Adrenal gland (tissue), 5 donors: ENCODE data around the gene C1RL.

ENCODE experiments used
- POLR2A ChIP-seq, 2 donors: fragments of 450-650 bp; IDR thresholded peaks; one replicate each; pipeline ENCODE4 v1.6.1; 2017; ENCODE audit warnings: antibody characterized with exemption in 2 of 2, mild to moderate bottlenecking in 2 of 2, moderate library complexity in 1 of 2
- TF ChIP-seq, protein P1 (sequence below), 6 experiments: fragments of 450-650 bp in 4 of 6; fragments of 200-600 bp in 2 of 6; sonication (generic) in 1 of 6; IDR thresholded peaks; 1 replicate in 5 of 6; 2 replicates in 1 of 6; pipeline versions ENCODE4 v1.5.1 to v1.8.0; 2016 to 2021; ENCODE audit warnings: antibody characterized with exemption in 6 of 6, mild to moderate bottlenecking in 2 of 6, moderate library complexity in 1 of 6
- donor health status: DM: no; HTN: no; CAD: no.

- TF ChIP-seq, protein P1, sequence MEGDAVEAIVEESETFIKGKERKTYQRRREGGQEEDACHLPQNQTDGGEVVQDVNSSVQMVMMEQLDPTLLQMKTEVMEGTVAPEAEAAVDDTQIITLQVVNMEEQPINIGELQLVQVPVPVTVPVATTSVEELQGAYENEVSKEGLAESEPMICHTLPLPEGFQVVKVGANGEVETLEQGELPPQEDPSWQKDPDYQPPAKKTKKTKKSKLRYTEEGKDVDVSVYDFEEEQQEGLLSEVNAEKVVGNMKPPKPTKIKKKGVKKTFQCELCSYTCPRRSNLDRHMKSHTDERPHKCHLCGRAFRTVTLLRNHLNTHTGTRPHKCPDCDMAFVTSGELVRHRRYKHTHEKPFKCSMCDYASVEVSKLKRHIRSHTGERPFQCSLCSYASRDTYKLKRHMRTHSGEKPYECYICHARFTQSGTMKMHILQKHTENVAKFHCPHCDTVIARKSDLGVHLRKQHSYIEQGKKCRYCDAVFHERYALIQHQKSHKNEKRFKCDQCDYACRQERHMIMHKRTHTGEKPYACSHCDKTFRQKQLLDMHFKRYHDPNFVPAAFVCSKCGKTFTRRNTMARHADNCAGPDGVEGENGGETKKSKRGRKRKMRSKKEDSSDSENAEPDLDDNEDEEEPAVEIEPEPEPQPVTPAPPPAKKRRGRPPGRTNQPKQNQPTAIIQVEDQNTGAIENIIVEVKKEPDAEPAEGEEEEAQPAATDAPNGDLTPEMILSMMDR (IDR thresholded peaks at IDR 0.05) = no peak
- TF ChIP-seq POLR2A (IDR thresholded peaks at IDR 0.05) = no peak
These were observed 47.9 kb downstream of the C1RL start for GRCh38 chr12:7061138-7061537.
